RCC 7860 (cell line): ENCODE results near the gene SLAMF6.
"Not testable (repeated sequence)": the region's sequence is repeated elsewhere in the genome, so short reads cannot be mapped to it uniquely, and the experiment has no call there.

ENCODE experiments used
- DNase-seq: peaks from one replicate; pipeline ENCODE4 v3.0.0-alpha.2; 2015; ENCODE audit warnings: low spot score
- FAIRE-seq: peaks from 2 replicates; lab custom pipeline; 2012; peaks lifted over from hg19 to GRCh38; lab: Jason Lieb, UNC

SLAMF6 gene

DNA sequence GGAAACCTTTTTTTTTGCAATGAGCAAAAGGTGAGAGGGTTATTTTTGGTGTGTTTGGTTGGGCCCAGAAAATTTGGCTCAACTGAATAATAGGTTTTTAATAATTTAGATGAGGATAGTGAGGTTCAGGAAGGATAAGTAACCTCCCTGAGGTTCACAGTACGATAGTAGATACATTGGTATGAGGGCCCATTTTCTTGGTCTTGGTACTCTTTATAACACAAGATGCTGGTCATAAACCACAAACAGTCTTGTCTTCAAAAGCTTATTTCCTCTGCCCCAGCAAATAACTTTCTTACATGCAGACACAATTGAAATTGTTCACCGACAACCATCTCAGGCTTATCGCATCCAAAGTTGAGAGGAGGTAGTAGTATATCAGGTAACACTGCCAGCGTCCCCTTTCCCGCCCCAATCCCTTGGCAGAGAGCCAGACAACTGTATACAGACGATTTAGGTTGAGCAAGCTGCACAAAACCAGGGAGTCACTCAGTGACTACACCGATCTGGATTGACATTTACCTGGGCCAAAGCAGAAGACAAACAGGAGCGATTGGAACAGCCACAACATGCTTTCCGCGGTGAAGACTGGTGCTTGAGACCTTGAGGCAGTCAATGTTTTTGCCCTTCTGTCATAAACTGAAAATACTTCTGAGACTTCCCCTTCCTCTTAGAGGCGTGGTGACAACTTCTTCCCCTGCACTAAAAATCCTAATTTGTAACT, at the start of gene SLAMF6:
TSS of gene SLAMF6 (minus strand) at position 634 of the 724 bp plus-strand sequence. CDS start at position 571, 63 bp downstream.
- FAIRE-seq (no peak), DNase-seq (no peak)

DNA sequence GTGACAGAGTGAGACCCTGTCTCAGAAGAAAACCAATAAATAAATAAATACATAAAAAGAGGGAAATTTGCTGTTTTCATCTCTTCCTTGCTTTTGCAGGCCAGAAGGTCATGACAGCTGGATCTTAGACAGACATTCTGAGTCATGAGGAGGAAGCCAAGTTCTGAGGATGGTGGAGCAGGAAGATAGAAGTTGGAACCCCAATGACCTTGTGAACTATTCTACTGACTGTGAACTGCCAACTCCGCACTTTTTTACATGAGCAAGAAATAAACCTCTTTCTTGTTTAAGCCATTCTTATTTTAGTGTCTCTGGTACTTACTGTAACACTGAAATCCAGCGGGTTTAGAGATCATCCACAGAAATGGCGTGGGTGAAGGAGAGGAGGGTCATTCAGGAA, 47.8 kb upstream of the SLAMF6 start:
- DNase-seq (no peak), FAIRE-seq (no peak)

DNA sequence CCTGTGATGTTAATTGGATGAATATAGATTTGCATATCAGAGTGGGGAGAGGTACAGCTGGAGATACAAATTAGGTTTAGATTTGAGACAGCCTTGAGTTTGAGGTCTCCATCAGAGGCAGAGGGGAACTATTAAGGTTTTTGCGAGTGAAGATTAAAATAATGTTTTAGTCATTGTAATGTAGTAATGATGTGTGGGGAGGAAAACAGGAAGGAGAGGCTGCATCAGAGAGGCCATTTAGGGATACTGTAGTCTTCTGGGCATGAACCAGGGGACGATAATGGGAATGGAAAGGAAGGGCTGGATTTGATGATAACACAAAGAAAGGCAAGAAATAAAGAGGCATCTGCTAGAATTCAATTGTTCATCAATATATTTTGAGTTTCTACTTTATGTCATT, 46.8 kb upstream of the SLAMF6 start:
- FAIRE-seq = no peak

DNA sequence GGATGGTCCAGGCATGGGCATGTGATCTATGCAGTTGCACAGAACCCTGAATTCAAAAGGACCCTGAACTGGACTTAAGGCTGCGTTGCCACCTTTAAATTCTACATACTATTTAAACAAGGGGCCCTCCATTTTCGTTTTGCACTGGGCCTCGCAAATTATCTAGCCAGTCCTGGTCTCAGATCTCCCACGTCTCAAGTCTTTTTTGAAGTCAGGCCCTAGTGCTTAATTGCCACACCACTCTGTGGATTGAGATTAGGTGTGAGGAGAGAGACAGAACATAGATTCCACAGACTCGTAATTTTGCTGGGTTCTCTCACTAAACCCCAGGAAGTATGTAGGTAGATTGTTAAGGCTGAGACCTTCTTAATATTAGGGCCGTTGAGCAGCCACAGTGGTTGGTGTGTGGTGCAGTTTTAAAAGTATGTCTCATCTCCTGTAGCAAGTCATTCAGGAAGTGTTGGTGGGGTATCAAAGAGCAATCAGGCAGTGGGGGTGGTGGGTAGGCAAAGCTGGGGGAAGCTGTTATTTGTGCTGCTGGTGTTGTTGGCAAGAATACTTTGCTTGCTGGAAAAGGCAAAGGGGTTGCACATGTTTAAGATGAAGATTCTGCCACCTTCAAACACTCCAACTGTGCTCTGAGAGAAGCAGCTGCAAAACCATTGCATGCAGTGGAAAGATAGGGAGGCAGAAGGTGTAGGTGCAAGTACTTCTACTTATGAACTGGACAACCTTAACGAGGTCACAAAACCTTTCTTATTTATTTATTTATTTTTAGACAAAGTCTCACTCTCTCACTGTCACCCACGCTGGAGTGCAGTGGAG, 45.0 kb upstream of the SLAMF6 start:
- FAIRE-seq = no peak
- DNase-seq = no peak

More for the DNA sequence above, 46.8 kb upstream of the SLAMF6 start:
- no peak for DNase-seq

DNA sequence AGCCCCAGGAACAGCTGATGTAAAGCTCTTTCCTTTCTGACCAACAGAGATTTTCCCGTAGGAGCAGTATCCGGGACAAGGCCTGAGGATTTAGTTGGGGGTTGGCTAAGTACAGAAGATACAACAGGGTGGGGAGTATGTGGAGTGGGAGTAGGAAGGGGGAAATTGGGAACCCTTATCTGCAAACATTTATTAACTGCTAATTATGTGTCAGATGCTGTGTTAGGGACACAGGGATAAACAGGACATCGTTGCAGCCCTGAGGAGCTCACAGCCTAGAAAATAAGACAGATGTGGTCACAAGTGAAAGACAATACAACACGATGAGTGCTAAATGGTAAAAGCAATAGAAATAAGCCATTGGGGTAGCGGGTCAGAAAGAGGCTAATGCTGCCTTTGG, 44.3 kb upstream of the SLAMF6 start:
- DNase-seq (no peak), FAIRE-seq (no peak)

DNA sequence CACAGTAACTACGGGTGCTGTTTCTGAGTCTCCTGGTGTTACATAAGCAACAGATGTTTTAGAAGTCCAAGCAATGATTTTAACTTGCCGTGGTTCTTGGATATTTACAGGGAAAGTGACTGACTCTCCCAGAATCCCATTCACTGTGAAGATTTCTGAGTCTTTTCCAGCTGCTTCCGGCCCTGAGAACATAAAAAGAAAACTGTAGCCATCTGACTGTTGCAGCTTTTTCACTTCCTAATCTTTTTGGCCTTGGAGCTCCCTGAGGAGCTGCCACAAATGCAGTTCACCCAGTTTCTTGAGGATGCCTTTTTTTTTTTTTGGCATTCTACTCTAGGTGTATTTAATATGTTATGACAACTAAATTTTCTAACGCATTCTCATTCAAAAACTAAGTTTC, 42.5 kb upstream of the SLAMF6 start:
- FAIRE-seq = no peak
- DNase-seq = no peak

DNA sequence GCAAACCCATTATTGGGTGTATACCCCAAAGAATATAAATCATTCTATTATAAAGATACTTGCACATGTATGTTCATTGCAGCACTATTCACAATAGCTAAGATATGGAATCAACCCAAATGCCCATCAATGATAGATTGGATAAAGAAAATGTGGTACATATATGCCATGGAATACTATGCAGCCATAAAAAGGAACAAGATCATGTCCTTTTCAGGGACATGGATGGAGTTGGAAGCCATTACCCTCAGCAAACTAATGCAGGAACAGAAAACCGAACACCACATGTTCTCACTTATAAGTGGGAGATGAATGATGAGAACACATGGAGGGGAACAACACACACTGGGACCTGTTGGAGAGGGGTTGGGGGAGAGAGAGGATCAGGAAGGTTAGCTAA, 40.2 kb upstream of the SLAMF6 start:
- not testable (repeated sequence) for DNase-seq, FAIRE-seq

DNA sequence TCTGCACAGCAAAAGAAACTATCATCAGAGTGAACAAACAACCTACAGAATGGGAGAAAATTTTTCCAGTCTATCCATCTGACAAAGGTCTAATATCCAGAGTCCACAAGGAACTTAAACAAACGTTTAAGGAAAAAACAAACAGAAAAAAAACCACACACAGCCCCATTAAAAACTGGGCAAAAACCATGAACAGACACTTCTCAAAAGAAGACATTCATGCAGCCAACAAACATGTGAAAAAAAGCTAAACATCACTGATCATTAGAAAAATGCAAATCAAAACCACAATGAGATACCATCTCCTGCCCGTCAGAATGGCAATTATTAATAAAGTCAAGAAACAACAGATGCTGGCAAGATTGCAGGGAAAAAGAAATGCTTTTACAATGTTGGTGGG, 39.7 kb upstream of the SLAMF6 start:
- FAIRE-seq, DNase-seq: not testable (repeated sequence)

DNA sequence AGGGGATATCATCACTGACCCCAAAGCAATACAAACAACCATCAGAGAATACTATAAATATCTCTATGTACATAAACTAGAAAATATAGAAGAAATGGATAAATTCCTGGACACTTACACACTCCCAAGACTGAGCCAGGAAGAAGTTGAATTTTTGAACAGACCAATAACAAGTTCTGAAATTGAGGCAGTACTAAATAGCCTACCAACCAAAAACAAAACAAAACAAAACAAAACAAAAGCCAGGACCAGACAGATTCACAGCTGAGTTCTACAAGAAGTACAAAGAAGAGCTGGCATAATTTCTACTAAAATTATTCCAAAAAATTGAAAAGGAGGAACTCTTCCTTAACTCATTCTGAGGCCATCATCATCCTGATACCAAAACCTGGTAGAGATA, 37.8 kb upstream of the SLAMF6 start:
- no peak for FAIRE-seq
- no peak for DNase-seq

DNA sequence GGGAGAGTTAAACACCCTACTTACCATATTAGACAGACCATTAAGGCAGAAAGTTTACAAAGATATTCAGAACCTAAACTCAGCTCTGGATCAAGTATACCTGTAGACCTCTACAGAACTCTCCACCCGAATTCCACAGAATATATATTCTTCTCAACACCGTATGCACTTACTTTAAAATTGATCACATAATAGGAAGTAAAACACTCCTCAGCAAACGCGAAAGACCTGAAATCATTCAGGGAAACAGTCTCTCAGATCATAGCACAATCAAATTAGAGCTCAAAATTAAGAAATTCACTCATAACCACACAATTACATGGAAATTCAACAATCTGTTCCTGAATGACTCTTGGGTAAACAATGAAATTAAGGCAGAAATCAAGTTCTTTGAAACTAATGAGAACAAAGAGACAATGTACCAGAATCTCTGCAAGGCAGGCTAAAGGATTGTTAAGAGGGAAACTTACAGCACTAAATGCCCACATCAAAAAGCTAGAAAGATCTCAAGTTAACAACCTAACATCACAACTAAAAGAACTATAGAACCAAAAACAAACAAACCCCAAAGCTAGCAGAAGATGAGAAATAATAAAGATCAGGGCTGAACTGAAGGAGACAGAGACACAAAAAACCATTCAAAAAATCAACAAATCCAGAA, 37.1 kb upstream of the SLAMF6 start:
- FAIRE-seq = no peak
- DNase-seq = no peak

DNA sequence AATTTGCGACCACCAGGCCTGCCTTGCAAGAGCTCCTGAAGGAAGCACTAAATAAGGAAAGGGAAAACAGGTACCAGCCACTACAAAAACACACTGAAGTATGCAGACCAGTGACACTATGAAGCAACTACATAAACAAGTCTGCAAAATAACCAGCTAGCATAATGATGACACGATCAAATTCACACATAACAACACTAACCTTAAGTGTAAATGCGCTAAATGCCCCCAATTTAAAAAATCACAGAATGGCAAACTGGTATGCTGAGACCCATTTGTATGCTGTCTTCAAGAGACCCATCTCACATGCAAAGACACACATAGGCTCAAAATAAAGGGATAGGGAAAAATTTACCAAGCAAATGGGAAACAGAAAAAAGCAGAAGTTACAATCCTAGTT, 36.4 kb upstream of the SLAMF6 start:
- FAIRE-seq = not testable (repeated sequence)

DNA sequence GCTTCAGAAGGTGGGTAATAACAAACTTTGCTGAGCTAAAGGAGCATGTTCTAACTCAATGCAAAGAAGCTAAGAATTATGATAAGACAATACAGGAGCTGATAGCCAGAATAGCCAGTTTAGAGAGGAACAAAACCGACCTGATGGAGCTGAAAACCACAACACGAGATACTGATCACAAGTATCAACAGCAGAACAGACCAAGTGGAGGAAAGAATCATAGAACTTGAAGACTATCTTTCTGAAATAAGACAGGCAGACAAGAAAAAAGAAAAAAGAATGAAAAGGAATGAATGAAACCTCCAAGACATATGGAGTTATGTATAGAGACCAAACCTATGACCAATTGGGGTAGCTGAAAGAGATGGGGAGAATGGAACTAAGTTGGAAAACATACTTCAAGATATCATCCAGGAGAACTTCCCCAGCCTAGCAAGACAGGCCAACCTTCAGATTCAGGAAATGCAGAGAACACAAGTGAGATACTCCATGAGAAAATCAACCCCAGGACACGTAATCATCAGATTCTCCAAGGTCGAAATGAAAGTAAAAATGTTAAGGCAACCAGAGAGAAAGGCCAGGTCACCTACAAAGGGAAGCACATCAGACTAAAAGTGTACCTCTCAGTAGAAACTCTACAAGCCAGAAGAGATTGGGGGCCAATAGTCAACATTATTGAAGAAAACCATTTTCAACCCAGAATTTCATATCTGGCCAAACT, 35.8 kb upstream of the SLAMF6 start:
- FAIRE-seq (no peak), DNase-seq (no peak)

More for the DNA sequence above, 36.4 kb upstream of the SLAMF6 start:
- DNase-seq = not testable (repeated sequence)

DNA sequence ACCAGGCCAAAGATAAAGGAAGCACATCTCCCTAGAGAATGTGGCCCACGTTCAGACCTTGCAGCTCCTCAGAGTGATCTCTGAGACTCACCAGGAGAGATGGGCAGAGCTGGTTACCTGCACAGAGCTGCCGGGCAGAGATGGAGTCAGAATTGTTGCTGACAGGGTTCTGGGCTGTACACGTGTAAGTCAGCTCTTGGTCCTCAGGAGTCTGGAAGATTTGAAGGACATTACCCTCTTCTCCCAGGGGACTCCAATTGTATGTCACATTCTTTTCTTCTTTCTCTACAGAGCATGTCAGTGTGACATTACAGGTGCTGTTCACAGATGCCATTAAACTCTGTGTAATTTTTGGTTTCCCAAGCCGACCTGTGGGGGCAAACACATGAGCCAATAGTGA, 30.7 kb upstream of the SLAMF6 start:
- DNase-seq = no peak
- no peak for FAIRE-seq

DNA sequence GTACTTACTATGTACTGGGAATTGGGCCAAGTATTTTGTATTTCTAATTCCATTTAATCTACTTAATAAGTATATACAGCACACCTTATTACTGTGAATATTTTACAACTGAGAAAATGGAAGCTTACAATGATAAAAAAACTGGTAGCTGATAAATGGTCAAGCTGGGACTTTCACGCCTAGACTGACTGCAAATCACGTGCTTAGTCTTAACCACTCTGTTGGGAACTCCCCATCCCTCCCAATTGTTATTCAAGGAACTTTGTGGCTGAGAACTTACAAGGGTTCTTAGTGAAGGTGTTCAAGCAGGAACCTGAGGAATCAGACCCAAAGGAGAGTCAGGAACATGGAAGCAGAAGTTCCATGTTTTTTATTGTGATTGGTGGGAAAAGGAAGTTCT, 29.4 kb upstream of the SLAMF6 start:
- no peak for FAIRE-seq
- DNase-seq = no peak

DNA sequence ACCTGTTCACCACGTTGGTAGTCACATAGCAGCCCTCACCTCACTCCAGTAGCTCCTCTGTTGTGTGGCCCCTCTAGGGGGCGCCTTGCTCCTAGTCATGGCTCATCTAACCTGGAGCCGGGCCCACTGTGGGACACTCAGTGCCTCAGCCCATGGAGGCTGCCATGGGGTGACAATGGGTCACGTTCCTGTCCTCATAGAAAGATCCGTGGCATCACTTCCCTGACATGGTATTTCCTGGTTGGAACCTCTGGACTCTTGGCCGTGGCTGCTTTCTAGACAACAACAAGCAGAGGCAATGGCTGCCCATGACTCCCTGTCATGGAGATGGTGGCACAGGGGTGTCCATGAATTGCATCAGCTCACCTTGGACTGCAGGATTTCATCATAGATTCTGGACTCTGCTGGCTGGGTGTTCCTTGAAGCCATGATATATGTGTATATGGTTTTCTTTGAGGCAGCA, 27.5 kb upstream of the SLAMF6 start:
- DNase-seq (no peak), FAIRE-seq (no peak)

DNA sequence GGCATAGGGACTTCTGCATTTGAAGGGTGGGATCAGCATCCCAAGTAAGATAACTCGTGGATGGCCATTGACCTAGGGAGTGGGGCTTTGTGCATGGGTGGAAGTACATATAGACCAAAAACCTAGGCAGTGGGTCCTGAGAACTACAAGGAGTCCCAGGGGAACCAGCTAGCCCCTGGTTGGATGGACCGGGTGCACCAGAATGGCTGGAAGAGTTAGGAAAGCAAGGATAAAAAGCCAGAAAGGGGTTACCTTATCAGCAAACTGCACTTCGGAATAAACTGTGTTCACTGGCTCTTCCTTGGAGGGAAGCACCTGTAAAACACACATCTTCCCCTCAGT, 26.6 kb upstream of the SLAMF6 start:
- no peak for FAIRE-seq
- no peak for DNase-seq

DNA sequence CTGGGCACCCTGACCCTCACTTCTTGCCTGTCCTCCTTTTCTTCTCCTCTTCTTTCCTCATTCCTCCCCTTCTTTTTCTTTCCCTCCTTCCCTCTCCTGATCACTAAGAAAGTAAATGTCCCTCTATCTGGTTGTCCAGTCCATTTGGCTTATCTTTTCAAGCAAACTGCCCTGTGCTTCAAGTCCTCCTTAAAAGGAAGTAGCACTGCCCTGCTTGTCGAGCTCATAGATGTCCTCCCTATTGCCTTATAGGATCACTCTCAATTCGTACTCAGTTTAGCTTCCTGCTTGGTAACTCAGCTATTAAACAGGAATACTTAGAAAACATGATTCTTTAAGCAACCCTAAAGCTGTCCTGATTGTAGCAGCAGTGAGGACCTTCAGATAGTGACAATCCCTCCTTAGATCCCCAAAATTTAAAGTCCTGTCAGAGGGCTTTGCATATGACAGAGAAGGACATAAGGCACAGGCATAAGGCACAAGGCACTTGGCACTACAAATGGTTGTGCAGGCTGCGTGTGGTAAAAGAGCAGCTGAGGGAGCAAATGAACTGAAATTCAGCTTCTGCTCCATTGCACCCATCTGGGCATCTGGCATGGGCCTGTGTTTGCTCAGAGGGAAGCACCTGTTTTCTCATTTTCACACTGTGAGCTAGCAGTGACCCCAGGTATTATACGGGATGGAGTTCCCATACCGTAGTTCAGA, 26.1 kb upstream of the SLAMF6 start:
- FAIRE-seq (no peak), DNase-seq (no peak)

DNA sequence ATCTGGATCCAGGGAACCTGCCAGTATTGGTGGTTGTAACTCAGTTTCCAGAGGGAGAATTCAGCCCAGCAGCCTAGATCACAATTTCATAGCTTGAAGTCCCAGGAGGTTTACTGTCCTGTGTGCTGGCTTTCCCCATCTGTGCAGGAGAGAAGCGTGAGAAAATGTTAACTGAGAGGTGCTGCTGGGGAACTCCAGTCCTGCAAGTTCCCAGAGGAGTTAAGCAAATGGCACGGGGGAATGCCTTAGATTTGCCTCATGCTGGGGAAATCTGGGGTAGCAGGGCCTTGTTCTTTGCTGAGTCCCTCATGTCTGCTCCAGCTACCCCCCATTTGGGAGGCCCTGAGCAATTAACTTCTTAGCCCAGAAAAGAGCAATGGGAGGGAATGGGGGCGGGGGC, 25.1 kb upstream of the SLAMF6 start:
- FAIRE-seq = no peak
- no peak for DNase-seq

DNA sequence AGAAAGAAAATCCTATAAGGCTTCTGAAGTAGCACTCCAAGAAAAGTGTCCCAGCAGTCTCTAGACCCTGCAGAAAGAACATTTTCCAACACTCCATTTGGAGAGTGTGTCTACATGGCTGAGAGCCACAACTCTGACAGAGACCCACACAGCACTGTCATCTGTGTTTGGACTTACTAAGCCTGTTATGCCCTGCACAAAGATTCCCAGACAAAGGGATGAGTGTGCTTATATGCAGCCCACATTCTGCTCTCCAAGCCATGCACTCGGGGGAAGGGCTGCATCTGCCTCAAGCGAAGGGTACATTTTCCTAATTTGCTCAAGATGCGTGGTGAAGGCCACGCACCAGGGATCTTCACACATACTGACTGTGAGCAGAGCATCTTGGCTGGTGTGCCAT, 24.4 kb upstream of the SLAMF6 start:
- DNase-seq = no peak
- FAIRE-seq = no peak

DNA sequence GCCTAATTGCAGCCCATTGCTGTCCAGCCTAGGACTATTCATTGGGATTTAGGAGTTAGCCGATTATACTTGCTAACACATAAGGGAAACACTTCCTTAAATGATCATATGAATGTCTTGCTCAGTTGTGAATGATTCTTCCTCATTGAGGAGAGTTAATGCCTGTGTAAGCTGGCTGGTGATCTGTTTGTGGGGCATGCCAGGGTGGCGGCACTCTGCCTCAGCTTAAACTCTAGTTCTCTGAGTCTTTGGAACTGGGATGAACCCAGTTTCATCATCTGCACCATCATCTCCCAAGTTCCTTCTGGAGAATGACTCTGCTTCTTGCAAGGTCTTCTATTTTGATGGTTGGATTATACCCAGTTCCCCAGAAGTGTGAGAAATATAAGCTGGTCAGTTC, 23.9 kb upstream of the SLAMF6 start:
- DNase-seq (no peak), FAIRE-seq (no peak)
